SU-DHL-6 (cell line): ENCODE data around the gene MR1.
A peak's percentile ranks its signal among the peaks of the same experiment; 100 is the strongest.

Experiments used
- H2AFZ ChIP-seq: fragments of 200-600 bp; sonication (generic); 2 replicates; pipeline ENCODE4 v1.6.1; 2014; ENCODE audit warnings: low read depth, mild to moderate bottlenecking, moderate library complexity, mixed read lengths, antibody characterized with exemption, low read length; ENCODE audit not compliant: severe bottlenecking
- H3F3A ChIP-seq: fragments of 200-600 bp; shearing (Covaris generic); 2 replicates; pipeline ENCODE4 v1.6.0; 2016; ENCODE audit warnings: antibody characterized with exemption, mild to moderate bottlenecking; ENCODE audit not compliant: insufficient read depth
- H3K27ac ChIP-seq: fragments of 200-600 bp; sonication (generic); 2 replicates; pipeline ENCODE4 v1.5.1; 2016; ENCODE audit warnings: low read depth, mild to moderate bottlenecking, low read length, moderate library complexity, mixed read lengths
- H3K27me3 ChIP-seq: fragments of 200-600 bp; sonication (generic), shearing (Covaris generic); 2 replicates; pipeline ENCODE4 v1.6.0; 2014; ENCODE audit warnings: mild to moderate bottlenecking, low read length
- H3K36me3 ChIP-seq: fragments of 200-600 bp; sonication (generic); 2 replicates; pipeline ENCODE4 v1.6.1; 2014; ENCODE audit warnings: mild to moderate bottlenecking, low read length, mixed read lengths
- H3K4me2 ChIP-seq: fragments of 300-600, 200-600 bp; shearing (Covaris generic), sonication (generic); 2 replicates; pipeline ENCODE4 v1.6.0; 2014; ENCODE audit warnings: low read length, low read depth, mild to moderate bottlenecking; ENCODE audit not compliant: poor library complexity, severe bottlenecking
- H3K4me3 ChIP-seq: fragments of 200-600 bp; sonication (generic); 2 replicates; pipeline ENCODE4 v1.5.1; 2014; ENCODE audit warnings: antibody characterized with exemption, low read length, mild to moderate bottlenecking, mixed read lengths; ENCODE audit not compliant: insufficient read depth, poor library complexity, severe bottlenecking
- H3K79me2 ChIP-seq: fragments of 200-600 bp; sonication (generic); 2 replicates; pipeline ENCODE4 v1.6.1; 2014; ENCODE audit warnings: mild to moderate bottlenecking, low read length, moderate library complexity; ENCODE audit not compliant: insufficient read depth
- H3K9ac ChIP-seq: fragments of 200-600 bp; sonication (generic); 2 replicates; pipeline ENCODE4 v1.7.0; 2014; ENCODE audit warnings: mild to moderate bottlenecking, low read length
- H3K9me2 ChIP-seq: fragments of 200-600 bp; sonication (generic); replicated peaks from 2 replicates; pipeline ENCODE4 v1.6.1; 2014; ENCODE audit warnings: low read length; ENCODE audit not compliant: insufficient read depth
- H3K9me3 ChIP-seq: fragments of 200-600 bp; sonication (generic); 2 replicates; pipeline ENCODE4 v1.6.1; 2014; ENCODE audit warnings: low read length, mixed read lengths; ENCODE audit not compliant: insufficient read depth
- H4K20me1 ChIP-seq: fragments of 200-600 bp; sonication (generic); 2 replicates; pipeline ENCODE4 v1.6.1; 2014; ENCODE audit warnings: low read depth, mild to moderate bottlenecking, antibody characterized with exemption, low read length, moderate library complexity, mixed read lengths
- CTCF ChIP-seq: fragments of 200-600 bp; sonication (generic); IDR thresholded peaks from one replicate; pipeline ENCODE4 v1.5.1; 2017; ENCODE audit warnings: antibody characterized with exemption, mild to moderate bottlenecking, low read length, moderate library complexity; ENCODE audit not compliant: insufficient read depth, poor library complexity, severe bottlenecking
- EZH2phosphoT487 ChIP-seq: fragments of 200-600 bp; sonication (generic), shearing (Covaris generic); conservative IDR thresholded peaks from 2 replicates; pipeline ENCODE4 v1.6.1; 2018; ENCODE audit warnings: mild to moderate bottlenecking, antibody characterized with exemption, low read length, moderate library complexity, mixed read lengths

The MR1 gene

GRCh38 chr1:181061891-181062835, 28.4 kb downstream of the MR1 start:
- Histone ChIP-seq H3K27ac (peak overlapping the region; percentile 47), H2AFZ (peak overlapping the region; percentile 59), H3K4me3 (no peak overlapping the region), H3K9me3 (no peaks in the 10 kb centered on the region), H3K36me3 (no peaks in the 10 kb centered on the region; the same call in 1 of the 2 replicates), H3K9ac (0 out of 2 replicates have a peak overlapping the region, but pooled peaks have one; percentile 10), H3K9me2 (no peaks in the 10 kb centered on the region), H3K27me3 (no peaks in the 10 kb centered on the region), H3K79me2 (no peaks in the 10 kb centered on the region), H3F3A (peaks cover 6% of the 10 kb centered on the region; the same call in 1 of the 2 replicates), H3K4me2 (peak overlapping the region; percentile 41), H4K20me1 (no peaks in the 10 kb centered on the region)
- TF ChIP-seq EZH2phosphoT487 (no peak), CTCF (no peak)

GRCh38 chr1:181062836-181063428, 29.1 kb downstream of the MR1 start:
- Histone ChIP-seq H3K9ac (0 out of 2 replicates have a peak overlapping the region, but pooled peaks have one; percentile 10), H3K79me2 (no peaks in the 10 kb centered on the region), H2AFZ (peak overlapping the region; percentile 59), H3K4me2 (peak overlapping the region; percentile 41), H3K9me3 (no peaks in the 10 kb centered on the region), H3K36me3 (no peaks in the 10 kb centered on the region; the same call in 1 of the 2 replicates), H3K27ac (peak overlapping the region; percentile 47), H3K9me2 (no peaks in the 10 kb centered on the region), H4K20me1 (no peaks in the 10 kb centered on the region), H3K27me3 (no peaks in the 10 kb centered on the region), H3F3A (peaks cover 6% of the 10 kb centered on the region; the same call in 1 of the 2 replicates), H3K4me3 (no peak overlapping the region)
- TF ChIP-seq CTCF (no peak), EZH2phosphoT487 (no peak)

GRCh38 chr1:181064011-181064623, 30.3 kb downstream of the MR1 start:
- no peak overlapping the region for H3K4me3 ChIP-seq
- TF ChIP-seq EZH2phosphoT487 (no peak), CTCF (no peak)
- no peak overlapping the region for H3K9ac ChIP-seq
- no peaks in the 10 kb centered on the region for H3K9me3 ChIP-seq
- H2AFZ ChIP-seq: no peak overlapping the region
- H4K20me1 ChIP-seq: no peaks in the 10 kb centered on the region
- H3K9me2 ChIP-seq: no peaks in the 10 kb centered on the region
- H3K27me3 ChIP-seq: no peaks in the 10 kb centered on the region
- H3K4me2 ChIP-seq: no peak overlapping the region
- H3K79me2 ChIP-seq: no peaks in the 10 kb centered on the region
- no peaks in the 10 kb centered on the region for H3K36me3 ChIP-seq
- H3K27ac ChIP-seq: no peak overlapping the region
- H3F3A ChIP-seq: peaks cover 6% of the 10 kb centered on the region; the same call in 1 of the 2 replicates
